Measurements from ENCODE around the gene CRYBA4.

CRYBA4 gene

GRCh38 chr22:26634189-26634588 is 12.4 kb downstream of the CRYBA4 start:
- H3K27me3 ChIP-seq = no peaks in the 10 kb centered on the region
- TF ChIP-seq, protein P1, sequence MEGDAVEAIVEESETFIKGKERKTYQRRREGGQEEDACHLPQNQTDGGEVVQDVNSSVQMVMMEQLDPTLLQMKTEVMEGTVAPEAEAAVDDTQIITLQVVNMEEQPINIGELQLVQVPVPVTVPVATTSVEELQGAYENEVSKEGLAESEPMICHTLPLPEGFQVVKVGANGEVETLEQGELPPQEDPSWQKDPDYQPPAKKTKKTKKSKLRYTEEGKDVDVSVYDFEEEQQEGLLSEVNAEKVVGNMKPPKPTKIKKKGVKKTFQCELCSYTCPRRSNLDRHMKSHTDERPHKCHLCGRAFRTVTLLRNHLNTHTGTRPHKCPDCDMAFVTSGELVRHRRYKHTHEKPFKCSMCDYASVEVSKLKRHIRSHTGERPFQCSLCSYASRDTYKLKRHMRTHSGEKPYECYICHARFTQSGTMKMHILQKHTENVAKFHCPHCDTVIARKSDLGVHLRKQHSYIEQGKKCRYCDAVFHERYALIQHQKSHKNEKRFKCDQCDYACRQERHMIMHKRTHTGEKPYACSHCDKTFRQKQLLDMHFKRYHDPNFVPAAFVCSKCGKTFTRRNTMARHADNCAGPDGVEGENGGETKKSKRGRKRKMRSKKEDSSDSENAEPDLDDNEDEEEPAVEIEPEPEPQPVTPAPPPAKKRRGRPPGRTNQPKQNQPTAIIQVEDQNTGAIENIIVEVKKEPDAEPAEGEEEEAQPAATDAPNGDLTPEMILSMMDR (IDR thresholded peaks at IDR 0.05; ENCODE audit: low read depth, low read length) = no peak
- H3K4me1 ChIP-seq = 0 out of 2 replicates have a peak, but pooled peaks cover 5% of the 10 kb centered on the region
- no peaks in the 10 kb centered on the region for H3K9me3 ChIP-seq
- no peak overlapping the region for H3K4me3 ChIP-seq (ENCODE audit: low read depth, low read length)
- H3K36me3 ChIP-seq = no peaks in the 10 kb centered on the region
- DNase-seq = no peak

GRCh38 chr22:26635117-26635516 is 13.4 kb downstream of the CRYBA4 start:
- Histone ChIP-seq H3K9me3 (no peaks in the 10 kb centered on the region), H3K4me1 (0 out of 2 replicates have a peak, but pooled peaks cover 5% of the 10 kb centered on the region), H3K27me3 (no peaks in the 10 kb centered on the region), H3K4me3 (ENCODE audit: low read depth, low read length) (no peak overlapping the region), H3K36me3 (no peaks in the 10 kb centered on the region)
- DNase-seq = no peak
- TF ChIP-seq, protein P1 (IDR thresholded peaks at IDR 0.05; ENCODE audit: low read depth, low read length) = no peak

DNA sequence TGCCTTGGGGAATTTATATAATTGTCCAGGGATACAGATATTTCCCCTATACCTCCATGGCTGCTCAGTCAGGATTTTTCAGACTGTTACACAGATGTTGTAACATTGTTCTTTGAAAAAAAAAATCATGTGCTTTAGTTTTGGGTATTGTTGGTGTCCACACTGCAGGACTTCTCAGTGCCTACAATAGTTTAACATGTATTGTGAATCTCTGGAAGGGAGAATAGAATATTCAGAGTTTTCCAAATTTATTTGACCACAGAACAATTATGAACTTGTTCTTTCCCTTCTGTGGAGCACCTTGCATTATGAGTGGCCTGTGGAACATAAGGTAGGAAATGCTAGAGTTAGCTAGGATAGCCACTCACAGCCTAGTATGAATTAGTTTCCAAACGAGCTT is 14.5 kb downstream of the CRYBA4 start:
- Histone ChIP-seq H3K9me3 (no peaks in the 10 kb centered on the region), H3K36me3 (no peaks in the 10 kb centered on the region), H3K4me1 (0 out of 2 replicates have a peak, but pooled peaks cover 5% of the 10 kb centered on the region), H3K27me3 (no peaks in the 10 kb centered on the region), H3K4me3 (ENCODE audit: low read depth, low read length) (no peak overlapping the region)
- no peak for DNase-seq
- TF ChIP-seq, protein P1 (IDR thresholded peaks at IDR 0.05; ENCODE audit: low read depth, low read length) = no peak

DNA sequence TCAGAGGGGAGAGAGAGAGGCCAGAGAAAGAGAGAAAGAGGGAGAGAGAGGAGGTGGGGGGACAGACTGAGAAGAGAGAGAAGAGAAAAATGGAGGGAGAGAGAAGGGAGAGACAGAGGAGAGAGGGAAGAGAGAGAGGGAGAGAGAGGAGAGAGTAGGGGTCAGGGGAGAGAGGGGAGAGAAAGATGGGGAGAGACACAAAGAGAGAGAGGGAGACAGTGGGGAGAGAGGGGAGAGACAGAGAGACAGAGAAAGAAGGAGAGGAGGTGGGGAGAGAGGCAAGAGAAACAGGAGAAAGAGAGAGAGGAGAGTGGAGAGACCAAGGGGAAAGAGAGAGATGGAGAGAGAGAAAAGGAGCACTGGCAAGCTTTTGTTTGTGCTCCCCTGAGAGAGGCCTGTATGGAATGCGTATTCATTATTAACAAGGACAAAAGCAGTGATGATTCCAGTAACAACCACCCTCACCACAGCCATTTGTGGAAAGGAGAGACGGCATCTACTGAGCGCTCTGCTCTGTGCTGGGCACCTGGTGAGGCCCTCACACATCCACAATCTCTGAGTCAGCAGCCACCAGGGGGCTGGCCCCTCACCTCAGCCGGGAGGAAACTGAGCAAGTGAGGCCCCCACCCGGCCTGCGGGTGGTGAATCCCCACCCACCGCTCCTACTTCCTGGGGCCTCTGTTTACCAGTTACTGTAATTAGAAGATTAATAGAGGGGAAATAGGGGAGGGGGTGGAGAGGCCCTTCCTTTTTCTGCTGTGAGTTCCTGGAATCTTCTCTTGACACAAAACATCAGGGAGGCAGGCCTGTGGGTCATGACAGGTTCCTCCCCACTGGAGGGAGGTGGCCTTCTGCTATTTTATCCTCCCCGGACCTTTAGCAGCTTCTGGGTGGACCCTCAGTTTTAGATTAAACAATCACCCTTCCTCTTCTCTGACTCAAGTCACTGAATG is 21.0 kb downstream of the CRYBA4 start:
- H3K9me3 ChIP-seq = no peaks in the 10 kb centered on the region
- no peaks in the 10 kb centered on the region for H3K36me3 ChIP-seq
- H3K4me3 ChIP-seq (ENCODE audit: low read depth, low read length) = no peak overlapping the region
- no peak for DNase-seq
- no peaks in the 10 kb centered on the region for H3K27me3 ChIP-seq
- TF ChIP-seq, protein P1 (IDR thresholded peaks at IDR 0.05; ENCODE audit: low read depth, low read length) = no peak; the same call in 1 of the 2 replicates
- peaks cover 23% of the 10 kb centered on the region for H3K4me1 ChIP-seq

DNA sequence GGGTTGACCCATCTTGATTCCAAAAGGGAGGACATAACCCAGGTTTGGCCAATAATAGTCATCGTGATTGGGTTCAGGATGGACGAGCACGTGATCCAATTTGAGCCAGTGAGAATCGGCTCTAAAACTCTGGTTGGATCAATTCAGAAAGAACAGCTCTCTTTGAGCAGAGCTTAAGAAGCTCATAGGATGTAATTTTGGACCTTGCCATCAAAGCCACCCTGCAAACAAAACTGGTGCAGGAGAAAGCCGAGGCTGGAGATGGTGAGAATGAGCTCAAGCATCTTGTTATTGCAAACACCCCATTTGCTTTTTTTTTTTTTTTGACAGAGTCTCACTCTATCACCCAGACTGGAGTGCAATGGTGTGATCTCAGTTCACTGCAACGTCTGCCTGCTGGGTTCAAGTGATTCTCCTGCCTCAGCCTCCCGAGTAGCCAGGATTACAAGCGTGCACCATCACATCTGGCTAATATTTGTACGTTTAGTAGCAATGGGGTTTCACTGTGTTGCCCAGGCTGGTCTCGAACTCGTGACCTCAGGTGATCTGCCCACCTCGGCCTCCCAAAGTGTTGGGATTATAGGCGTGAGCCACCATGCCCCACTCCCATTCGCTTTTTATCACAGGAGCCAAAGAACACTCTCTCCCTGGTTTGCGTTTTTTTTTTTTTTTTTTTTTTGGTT is 21.8 kb downstream of the CRYBA4 start:
- TF ChIP-seq, protein P1 (IDR thresholded peaks at IDR 0.05; ENCODE audit: low read depth, low read length) = no peak
- Histone ChIP-seq H3K4me1 (peaks cover 25% of the 10 kb centered on the region), H3K27me3 (no peaks in the 10 kb centered on the region), H3K9me3 (no peaks in the 10 kb centered on the region), H3K36me3 (no peaks in the 10 kb centered on the region), H3K4me3 (ENCODE audit: low read depth, low read length) (no peak overlapping the region)
- DNase-seq = no peak
